ENCODE data around the gene NSA2.

Gene NSA2

DNA sequence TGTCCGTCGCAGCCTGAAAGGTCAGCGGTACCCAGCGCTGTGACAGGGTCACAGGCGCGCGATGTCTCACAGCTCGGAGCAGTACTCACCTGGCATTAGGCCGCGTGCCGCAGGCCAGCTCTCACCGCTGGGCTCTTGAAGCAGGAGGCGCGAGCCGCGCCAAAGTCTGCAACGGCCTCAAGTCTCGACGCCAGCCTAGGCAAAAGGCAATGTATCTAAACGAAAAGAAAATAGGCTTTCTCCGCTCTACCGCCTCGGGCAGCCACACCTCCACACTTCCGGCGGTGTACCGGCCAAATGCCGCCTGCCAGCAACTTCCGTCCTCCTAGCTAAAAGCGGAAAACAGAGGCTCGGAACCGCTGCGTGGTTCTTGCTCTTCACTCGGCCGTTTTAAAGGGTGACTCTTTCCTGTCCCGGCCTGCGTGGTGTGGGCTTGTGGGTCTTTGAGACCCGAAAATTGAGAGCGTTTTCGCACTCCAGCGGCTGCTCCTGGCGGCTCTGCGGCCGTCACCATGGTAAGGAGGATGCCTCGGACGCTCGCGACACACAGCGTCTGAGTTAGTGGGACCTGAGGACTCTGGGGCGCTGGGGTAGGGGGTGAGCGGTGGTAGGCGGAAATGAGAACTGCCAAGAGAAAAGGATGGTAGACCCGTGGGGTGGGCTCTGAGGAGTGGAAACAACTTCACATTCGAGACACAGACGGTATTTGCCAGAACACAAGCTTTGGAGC lies at the start of gene NSA2, which contains the start of gene GFM2:
TSS of gene NSA2 (plus strand) at position 401 of the 730 bp plus-strand sequence. CDS start at position 513, 112 bp downstream.
TSS of gene GFM2 (minus strand) at position 269 of the 730 bp plus-strand sequence. CDS start 3,375 bp downstream, outside the sequence.
- H3K4me3 ChIP-seq: peak within 1 kb of the TSS; percentile 86 to 95
- no peak for TF ChIP-seq CTCF (IDR thresholded peaks at IDR 0.05)
- H3K27me3 ChIP-seq: no peaks in the 10 kb centered on the region
- peak within 1 kb of the TSS; percentile 81 to 84 for H3K27ac ChIP-seq
- DNase-seq: peak; percentile 89 to 95
- H3K36me3 ChIP-seq: peaks cover 20 to 39% (median 24%) of the 10 kb centered on the region in 3 donors
- H3K4me1 ChIP-seq: peaks cover 0 to 31% (median 21%) of the 10 kb centered on the region in 4 donors
- intact Hi-C loops (cut with DNase I; ENCODE audit: low total_unique reads): no loop called here
- no peaks in the 10 kb centered on the region for H3K9me3 ChIP-seq

DNA sequence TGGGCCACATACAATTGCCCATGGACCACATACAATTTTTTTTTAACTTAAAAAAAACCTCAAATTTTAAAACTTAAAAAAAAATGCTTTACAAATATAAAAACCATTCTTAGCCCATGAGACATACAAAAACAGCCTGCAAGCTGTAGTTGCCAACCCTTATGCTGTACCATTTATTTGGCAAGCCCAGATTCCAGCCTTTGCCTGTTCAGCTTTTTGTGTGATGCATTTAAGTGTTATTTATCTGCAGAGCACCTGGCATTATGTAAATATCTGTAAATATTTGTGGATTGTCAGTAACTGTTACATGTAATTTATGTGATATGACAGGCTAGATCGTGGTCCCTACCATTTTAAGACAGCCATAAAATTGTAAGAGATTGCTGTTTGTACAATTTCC lies 49.5 kb upstream of the NSA2 start:
- H3K36me3 ChIP-seq: peaks cover 25 to 74% (median 58%) of the 10 kb centered on the region in 3 donors
- H3K4me1 ChIP-seq: no peaks in the 10 kb centered on the region
- TF ChIP-seq CTCF (IDR thresholded peaks at IDR 0.05): no peak
- intact Hi-C loops (cut with DNase I; ENCODE audit: low total_unique reads): no loop called here
- no peaks in the 10 kb centered on the region for H3K9me3 ChIP-seq
- no peak for DNase-seq
- H3K4me3 ChIP-seq: no peak overlapping the region
- no peaks in the 10 kb centered on the region for H3K27me3 ChIP-seq
- H3K27ac ChIP-seq: no peak overlapping the region

GRCh38 chr5:74722271-74722670 lies 44.8 kb upstream of the NSA2 start:
- peaks cover 34 to 82% (median 68%) of the 10 kb centered on the region in 3 donors for H3K36me3 ChIP-seq
- TF ChIP-seq CTCF (IDR thresholded peaks at IDR 0.05): no peak
- no peaks in the 10 kb centered on the region for H3K27me3 ChIP-seq
- no peak overlapping the region for H3K27ac ChIP-seq
- no peak overlapping the region for H3K4me3 ChIP-seq
- no peak for DNase-seq
- H3K4me1 ChIP-seq: no peaks in the 10 kb centered on the region
- intact Hi-C loops (cut with DNase I; ENCODE audit: low total_unique reads): no loop called here
- H3K9me3 ChIP-seq: no peaks in the 10 kb centered on the region

GRCh38 chr5:74725331-74725730 lies 41.7 kb upstream of the NSA2 start:
- Histone ChIP-seq H3K36me3 (peaks cover 47 to 87% (median 59%) of the 10 kb centered on the region in 3 donors), H3K4me1 (no peaks in the 10 kb centered on the region), H3K27me3 (no peaks in the 10 kb centered on the region), H3K9me3 (no peaks in the 10 kb centered on the region), H3K4me3 (no peak overlapping the region), H3K27ac (no peak overlapping the region)
- DNase-seq: no peak
- intact Hi-C loops (cut with DNase I; ENCODE audit: low total_unique reads): no loop called here
- TF ChIP-seq CTCF (IDR thresholded peaks at IDR 0.05): no peak

DNA sequence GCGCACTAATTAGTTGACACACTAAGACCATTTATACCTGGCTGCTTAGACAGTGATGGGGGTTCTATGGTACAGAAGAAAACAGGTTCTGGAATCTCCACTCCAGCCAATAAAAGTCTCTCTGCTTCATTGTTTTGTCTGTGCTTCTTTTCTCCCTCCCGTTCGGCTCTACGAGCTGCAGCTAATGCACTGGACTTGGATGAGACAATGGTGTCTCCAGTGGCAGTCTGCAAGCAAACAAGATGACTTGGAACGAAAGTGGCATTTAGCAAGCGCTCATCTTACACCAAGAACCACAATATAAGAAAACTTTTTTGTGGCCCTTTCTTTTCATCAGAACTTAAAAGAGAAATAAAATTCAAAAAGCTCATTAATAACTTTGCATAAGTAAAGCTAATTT lies 30.3 kb upstream of the NSA2 start:
- Histone ChIP-seq H3K4me3 (no peak overlapping the region), H3K27ac (no peak overlapping the region), H3K27me3 (no peaks in the 10 kb centered on the region), H3K4me1 (no peaks in the 10 kb centered on the region), H3K9me3 (no peaks in the 10 kb centered on the region), H3K36me3 (peaks cover 39 to 78% (median 72%) of the 10 kb centered on the region in 3 donors)
- intact Hi-C loops (cut with DNase I; ENCODE audit: low total_unique reads): no loop called here
- DNase-seq: no peak
- TF ChIP-seq CTCF (IDR thresholded peaks at IDR 0.05): no peak
